ENCODE data around the gene ARVCF. TPM values are rescaled to one million over a fixed set of nuclear protein-coding genes. Genes with fewer than 3 reads are reported as not detected.

ARVCF gene
- total RNA-seq, 1 donor from 2014 or later: 74.5 TPM

- DNase-seq (ENCODE audit: low read depth): peak; percentile 71
- Histone ChIP-seq H3K4me3 (ENCODE audit: low read depth, low read length) (peak overlapping the region; percentile 60), H3K27me3 (ENCODE audit: control insufficient read depth, insufficient read depth, low read length) (no peaks in the 10 kb centered on the region), H3K36me3 (ENCODE audit: control insufficient read depth, insufficient read depth, low read length) (no peaks in the 10 kb centered on the region)
- TF ChIP-seq, protein P1, sequence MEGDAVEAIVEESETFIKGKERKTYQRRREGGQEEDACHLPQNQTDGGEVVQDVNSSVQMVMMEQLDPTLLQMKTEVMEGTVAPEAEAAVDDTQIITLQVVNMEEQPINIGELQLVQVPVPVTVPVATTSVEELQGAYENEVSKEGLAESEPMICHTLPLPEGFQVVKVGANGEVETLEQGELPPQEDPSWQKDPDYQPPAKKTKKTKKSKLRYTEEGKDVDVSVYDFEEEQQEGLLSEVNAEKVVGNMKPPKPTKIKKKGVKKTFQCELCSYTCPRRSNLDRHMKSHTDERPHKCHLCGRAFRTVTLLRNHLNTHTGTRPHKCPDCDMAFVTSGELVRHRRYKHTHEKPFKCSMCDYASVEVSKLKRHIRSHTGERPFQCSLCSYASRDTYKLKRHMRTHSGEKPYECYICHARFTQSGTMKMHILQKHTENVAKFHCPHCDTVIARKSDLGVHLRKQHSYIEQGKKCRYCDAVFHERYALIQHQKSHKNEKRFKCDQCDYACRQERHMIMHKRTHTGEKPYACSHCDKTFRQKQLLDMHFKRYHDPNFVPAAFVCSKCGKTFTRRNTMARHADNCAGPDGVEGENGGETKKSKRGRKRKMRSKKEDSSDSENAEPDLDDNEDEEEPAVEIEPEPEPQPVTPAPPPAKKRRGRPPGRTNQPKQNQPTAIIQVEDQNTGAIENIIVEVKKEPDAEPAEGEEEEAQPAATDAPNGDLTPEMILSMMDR (IDR thresholded peaks at IDR 0.05; ENCODE audit: insufficient read depth, low read length, poor library complexity, severe bottlenecking): no peak
Measured at GRCh38 chr22:19943082-19944026, 73.3 kb downstream of the ARVCF start.

GRCh38 chr22:19942157-19943081 lies 74.2 kb downstream of the ARVCF start:
- DNase-seq (ENCODE audit: low read depth): no peak

DNA sequence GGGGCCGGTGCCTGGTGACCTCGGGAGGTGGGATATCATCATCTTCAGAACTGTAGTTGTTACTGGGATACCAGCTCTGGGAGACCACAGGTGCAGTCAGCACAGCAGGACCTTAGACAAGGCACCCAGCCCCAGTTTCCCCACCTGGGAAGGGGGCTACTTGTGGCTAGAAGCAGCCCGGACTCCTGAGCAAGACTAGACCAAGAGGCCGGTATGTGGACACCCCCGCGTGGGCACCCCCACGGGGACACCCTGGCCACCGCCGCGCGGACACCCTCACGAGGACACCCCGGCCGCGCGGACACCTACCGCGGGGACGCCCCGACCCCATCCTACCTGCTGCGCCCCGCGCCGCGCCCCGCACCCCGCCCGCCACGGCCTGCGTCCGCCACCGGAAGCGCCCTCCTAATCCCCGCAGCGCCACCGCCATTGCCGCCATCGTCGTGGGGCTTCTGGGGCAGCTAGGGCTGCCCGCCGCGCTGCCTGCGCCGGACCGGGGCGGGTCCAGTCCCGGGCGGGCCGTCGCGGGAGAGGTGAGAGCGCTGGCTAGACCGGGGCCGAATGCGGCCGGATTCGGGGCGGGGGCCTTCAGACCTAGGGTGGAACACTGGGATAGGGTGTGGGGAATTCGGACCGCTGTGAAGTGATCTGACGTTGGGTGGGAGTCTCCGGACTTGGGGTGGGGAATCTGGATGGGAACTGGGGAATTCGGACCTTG lies 75.1 kb downstream of the ARVCF start, which contains the start of the genes COMT and TXNRD2:
COMT (plus strand) TSS at position 408 of the 718 bp plus-strand sequence. CDS start 20,755 bp downstream, outside the sequence.
TXNRD2 (minus strand) TSS at position 454 of the 718 bp plus-strand sequence; CDS start at position 439, 15 bp downstream.
- H3K27me3 ChIP-seq (ENCODE audit: control insufficient read depth, insufficient read depth, low read length): no peaks in the 10 kb centered on the region
- H3K4me3 ChIP-seq (ENCODE audit: low read depth, low read length): peak within 1 kb of the TSS; percentile 60
- H3K36me3 ChIP-seq (ENCODE audit: control insufficient read depth, insufficient read depth, low read length): no peaks in the 10 kb centered on the region
- no peak for DNase-seq (ENCODE audit: low read depth)
- TF ChIP-seq, protein P1 (IDR thresholded peaks at IDR 0.05; ENCODE audit: insufficient read depth, low read length, poor library complexity, severe bottlenecking): no peak

More at GRCh38 chr22:19942157-19943081, 74.2 kb downstream of the ARVCF start:
- TF ChIP-seq, protein P1 (IDR thresholded peaks at IDR 0.05; ENCODE audit: insufficient read depth, low read length, poor library complexity, severe bottlenecking): no peak
- Histone ChIP-seq H3K36me3 (ENCODE audit: control insufficient read depth, insufficient read depth, low read length) (no peaks in the 10 kb centered on the region), H3K4me3 (ENCODE audit: low read depth, low read length) (peak overlapping the region; percentile 60), H3K27me3 (ENCODE audit: control insufficient read depth, insufficient read depth, low read length) (no peaks in the 10 kb centered on the region)

DNA sequence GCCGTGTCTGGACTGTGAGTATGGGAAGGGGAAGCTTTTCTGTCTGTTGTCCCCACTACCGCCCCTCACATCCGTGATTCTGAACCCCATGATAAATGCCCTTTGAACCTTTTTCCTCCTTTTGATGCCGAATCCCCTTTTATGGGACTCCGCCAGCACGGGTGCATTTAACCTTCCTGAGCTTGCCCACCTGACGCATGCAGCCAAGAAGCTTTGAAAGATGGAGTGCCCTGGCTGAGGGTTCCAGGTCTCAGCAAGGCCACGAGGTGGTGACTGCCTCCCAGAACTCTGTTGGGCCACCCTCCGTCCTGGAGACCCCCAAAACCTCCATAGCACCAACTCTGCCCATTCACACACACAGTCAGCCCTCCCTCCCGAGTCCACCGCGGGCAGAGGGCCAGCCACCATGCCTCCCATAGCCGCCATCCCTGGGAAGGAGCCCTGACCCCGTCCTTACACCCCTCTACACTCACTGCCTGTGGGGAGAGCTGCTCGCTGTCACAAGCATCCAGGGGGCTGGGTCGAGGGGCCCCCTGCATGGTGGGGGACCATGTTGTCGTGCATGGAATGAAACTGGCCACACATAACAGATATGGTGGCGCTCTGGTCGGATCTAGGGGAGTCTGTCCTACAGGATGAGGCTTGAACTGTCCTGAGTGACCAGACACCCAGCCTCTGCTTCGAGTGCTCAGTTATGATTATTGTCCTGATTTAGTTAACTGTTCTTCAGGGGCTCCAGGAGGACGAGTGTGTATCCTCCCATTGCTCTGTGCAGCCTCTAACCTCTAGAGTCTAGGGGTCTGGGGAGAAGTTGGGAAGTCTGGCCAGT lies 75.9 kb downstream of the ARVCF start:
- no peaks in the 10 kb centered on the region for H3K36me3 ChIP-seq (ENCODE audit: control insufficient read depth, insufficient read depth, low read length)
- H3K4me3 ChIP-seq (ENCODE audit: low read depth, low read length): peak overlapping the region; percentile 60
- TF ChIP-seq, protein P1 (IDR thresholded peaks at IDR 0.05; ENCODE audit: insufficient read depth, low read length, poor library complexity, severe bottlenecking): no peak
- no peaks in the 10 kb centered on the region for H3K27me3 ChIP-seq (ENCODE audit: control insufficient read depth, insufficient read depth, low read length)
- DNase-seq (ENCODE audit: low read depth): no peak

Data from kidney epithelial cell (primary cell).